ENCODE results near the gene SCN3B.

SCN3B gene

DNA sequence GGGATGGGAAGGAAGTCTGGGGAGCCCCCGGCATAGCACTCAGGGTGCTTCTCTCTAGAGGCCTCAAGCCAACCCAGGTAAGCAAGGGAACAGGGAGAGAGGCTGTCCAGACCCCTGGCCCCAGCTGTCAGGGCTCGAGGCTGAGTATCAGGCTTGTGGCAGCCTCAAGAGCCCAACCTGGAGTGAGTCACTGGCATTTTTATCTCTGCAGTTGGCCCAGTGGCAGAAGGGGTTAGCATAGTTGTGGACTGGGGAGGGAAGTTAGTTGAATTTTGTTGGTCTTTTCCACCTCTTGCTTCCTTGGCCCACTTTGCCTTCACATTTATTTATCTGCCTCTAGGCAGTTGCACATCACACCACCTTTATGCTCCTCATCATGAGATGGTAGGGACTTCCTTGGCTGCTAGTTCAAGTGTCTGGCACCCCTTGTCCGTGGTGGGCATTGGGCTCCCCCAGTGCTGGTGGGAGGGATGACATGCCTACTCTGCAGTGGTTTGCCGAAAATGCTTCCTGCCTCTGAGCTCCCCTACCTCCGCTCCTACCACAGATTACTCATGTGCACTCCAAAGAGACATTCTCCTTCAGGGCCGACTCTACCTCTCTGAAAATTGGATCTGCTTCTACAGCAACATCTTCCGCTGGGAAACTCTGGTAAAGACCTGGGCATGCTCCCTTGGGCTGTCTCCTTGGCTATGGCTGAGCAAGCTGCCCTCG, 60.1 kb downstream of the SCN3B start:
- no peak for DNase-seq

GRCh38 chr11:123593570-123593969, 60.9 kb downstream of the SCN3B start:
- DNase-seq = no peak

GRCh38 chr11:123590296-123590912, 64.0 kb downstream of the SCN3B start:
- no peak for DNase-seq

- DNase-seq = no peak
Measured at GRCh38 chr11:123588864-123589262, 65.6 kb downstream of the SCN3B start.

- DNase-seq = no peak
Measured at GRCh38 chr11:123588117-123588863, 66.1 kb downstream of the SCN3B start.

DNA sequence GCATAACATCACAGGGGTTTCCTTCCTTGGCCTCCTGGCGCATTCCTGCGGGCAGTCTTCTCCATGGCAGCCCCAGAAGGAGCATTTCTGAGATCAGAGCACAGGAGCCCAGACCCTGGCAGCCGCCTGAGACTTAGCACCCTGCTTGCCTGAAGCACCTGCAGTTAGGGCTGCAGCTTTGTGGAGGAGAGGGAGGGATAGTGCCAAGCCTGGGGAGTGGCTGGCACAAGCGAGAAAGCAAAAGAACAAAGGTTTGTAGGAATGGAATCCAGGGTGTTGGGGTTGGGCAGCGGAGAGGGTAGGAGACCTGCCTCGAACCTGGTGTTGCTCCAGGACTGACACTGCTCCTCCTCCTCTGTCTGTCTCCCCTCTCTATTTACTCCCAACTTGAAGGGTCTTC, 66.9 kb downstream of the SCN3B start:
- no peak for DNase-seq

DNA sequence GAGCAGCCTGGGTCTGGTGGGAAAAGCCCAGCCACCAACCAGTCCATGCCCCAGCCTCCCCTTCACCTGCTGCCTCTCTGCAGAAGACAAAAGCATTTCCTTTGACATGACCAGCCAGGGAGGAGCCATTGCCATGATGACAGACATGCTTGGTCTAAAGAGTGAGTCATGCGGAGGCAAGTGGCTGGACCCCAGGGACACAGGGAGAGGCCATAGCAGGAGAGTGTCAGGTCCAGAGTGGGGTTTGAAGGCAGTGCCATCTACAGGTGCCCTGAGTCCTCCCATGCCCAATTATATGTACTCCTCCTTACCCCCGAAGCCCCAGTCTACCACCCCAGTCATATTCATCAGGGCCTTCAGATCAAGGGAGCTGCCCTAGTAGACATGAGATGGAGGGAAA, 67.4 kb downstream of the SCN3B start:
- DNase-seq = no peak

- no peak for DNase-seq
Measured at GRCh38 chr11:123586568-123586967, 67.9 kb downstream of the SCN3B start.

GRCh38 chr11:123585706-123586105, 68.7 kb downstream of the SCN3B start:
- no peak for DNase-seq

DNA sequence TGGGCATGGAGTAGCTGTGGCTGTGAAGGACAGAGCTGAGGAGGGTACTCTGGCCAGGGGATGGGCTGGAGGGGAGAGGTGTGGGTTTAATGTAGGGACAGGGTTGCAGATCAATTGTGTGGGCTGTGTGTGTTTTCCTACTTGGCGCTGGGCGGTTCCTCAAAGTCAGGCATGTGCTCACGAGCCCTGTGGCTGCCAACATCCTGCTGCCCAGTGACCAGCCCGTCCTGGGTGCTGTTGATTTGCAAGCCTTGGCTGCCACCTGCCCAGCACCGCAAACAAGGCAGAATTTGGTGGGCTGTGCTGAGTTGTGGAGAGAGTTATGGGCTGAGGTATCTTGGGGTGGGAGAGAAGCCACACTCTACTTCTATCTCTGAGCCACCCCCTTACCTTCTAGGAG, 69.2 kb downstream of the SCN3B start:
- DNase-seq = no peak

GRCh38 chr11:123584737-123585136, 69.7 kb downstream of the SCN3B start:
- no peak for DNase-seq

DNA sequence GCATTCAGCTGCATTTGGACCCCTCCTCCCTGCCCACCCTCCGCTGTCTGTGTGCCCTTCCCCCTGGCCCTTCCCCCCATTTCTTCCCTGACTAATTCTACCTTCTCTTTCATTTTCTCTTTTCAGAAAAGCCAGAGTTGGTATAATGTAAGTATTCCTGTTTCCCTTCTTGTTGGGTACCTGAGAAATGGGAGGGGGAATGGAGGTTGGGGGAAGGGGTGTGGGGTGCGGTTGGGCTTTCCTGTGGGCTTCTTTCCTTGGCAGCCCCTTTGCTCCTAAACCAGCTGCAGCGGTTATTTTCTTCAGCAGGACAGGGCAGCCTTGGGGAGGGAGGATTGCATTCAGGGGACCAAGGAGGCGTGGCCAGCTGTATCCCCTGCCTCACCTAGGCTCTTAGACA, 70.2 kb downstream of the SCN3B start:
- DNase-seq = no peak

DNA sequence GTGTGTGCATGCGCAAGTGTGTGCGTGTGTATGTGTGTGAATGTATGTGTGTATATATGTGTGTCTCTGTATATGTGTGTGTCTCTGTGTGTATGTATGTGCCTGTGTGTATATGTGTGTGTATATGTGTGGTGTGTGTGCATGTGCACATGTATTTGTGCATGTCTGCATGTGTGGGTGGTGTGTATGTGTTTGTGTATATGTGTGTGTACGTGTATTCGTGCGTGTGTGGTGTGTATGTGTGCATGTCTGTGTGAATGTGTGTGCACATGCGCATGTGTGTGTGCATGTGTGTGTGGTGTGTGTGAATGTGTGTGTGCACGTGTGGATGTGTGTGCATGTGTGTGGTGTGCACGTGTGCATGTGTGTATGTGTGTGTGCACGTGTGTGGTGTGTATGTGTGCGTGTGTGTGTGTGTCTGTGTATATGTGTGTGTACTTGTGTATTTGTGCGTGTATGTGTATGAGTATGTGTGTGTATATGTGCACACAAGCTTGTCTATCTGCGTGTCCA, 71.4 kb downstream of the SCN3B start:
- DNase-seq = no peak

GRCh38 chr11:123581651-123582399, 72.6 kb downstream of the SCN3B start:
- DNase-seq = no peak

- DNase-seq = no peak
Measured at GRCh38 chr11:123580557-123581275, 73.7 kb downstream of the SCN3B start.

DNA sequence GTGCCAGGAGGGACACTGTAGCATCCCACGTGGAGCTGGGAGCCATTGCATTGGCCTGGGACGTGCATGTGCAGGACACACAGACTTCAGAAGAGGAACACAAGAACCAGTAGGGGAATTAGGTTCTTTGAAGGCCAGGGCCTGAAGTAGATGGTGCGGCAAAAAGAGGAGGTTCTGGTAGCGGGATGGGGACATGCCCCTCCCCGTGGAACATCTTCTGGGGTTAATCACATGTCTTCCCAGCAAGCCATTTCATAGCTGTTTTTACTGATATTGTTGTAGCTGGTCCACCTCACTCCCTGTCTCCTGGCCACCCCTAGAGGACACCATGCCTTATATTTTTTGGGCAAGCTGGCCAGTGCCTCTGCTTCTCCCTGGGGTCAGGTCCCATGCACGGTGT, 74.3 kb downstream of the SCN3B start:
- DNase-seq = no peak

GRCh38 chr11:123579482-123579812, 75.0 kb downstream of the SCN3B start:
- DNase-seq = no peak
